HUES6 (cell line): ENCODE data around the gene HIP1.

Experiments used
- H3K27ac ChIP-seq: 2 replicates; pipeline ENCODE4 v1.7.0; 2013; ENCODE audit warnings: low read depth, mild to moderate bottlenecking, low read length, inconsistent platforms
- H3K27me3 ChIP-seq: 2 replicates; pipeline ENCODE4 v1.6.1; 2013; ENCODE audit warnings: low read length; ENCODE audit not compliant: control insufficient read depth, insufficient read depth
- H3K36me3 ChIP-seq: 2 replicates; pipeline ENCODE4 v1.6.1; 2013; ENCODE audit warnings: low read length; ENCODE audit not compliant: control insufficient read depth, insufficient read depth
- H3K4me1 ChIP-seq: 2 replicates; pipeline ENCODE4 v1.6.1; 2013; ENCODE audit warnings: low read length; ENCODE audit not compliant: control insufficient read depth, insufficient read depth
- H3K4me3 ChIP-seq: 2 replicates; pipeline ENCODE4 v1.5.1; 2013; ENCODE audit warnings: low read depth, low read length
- H3K9ac ChIP-seq: one replicate; pipeline ENCODE4 v1.6.1; 2013; ENCODE audit warnings: mild to moderate bottlenecking, low read length
- H3K9me3 ChIP-seq: 2 replicates; pipeline ENCODE4 v1.6.1; 2013; ENCODE audit warnings: low read depth, low read length; ENCODE audit not compliant: control insufficient read depth, insufficient read depth

The HIP1 gene

DNA sequence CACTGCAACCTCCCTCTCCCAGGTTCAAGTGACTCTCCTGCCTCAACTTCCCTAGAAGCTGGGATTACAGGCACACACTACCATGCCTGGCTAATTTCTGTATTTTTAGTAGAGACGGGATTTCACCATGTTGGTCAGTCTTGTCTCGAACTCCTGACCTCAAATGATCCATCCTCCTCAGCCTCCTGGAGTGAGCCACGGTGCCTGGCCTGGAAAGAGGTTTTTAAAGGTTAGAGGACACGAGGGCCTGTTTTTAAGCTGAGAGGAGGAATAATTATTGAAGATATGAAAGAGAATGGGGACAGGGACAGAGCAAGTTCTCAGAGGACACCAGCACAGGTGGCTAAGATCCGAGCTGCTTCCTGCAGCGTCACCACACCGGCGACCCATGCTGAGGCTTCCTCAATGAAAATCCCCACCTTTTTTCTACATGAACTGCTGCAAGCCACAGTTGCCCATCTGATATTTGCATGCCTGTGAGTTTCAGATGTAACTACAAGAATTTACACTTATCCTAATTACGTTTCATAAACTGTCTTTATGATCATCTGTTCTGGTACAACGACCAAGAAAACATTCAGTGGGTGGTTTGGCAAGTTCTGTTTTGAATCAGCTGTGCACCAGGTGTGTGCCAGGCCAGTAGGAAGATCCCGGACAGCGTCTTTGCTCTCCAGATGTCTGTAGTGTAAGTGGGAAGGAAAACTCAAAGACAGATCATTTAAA lies 76.0 kb downstream of the HIP1 start:
- Histone ChIP-seq H3K27ac (no peak overlapping the region), H3K36me3 (no peaks in the 10 kb centered on the region), H3K4me1 (peaks cover 12% of the 10 kb centered on the region; the same call in 1 of the 2 replicates), H3K9me3 (no peaks in the 10 kb centered on the region), H3K27me3 (no peaks in the 10 kb centered on the region), H3K9ac (no peak overlapping the region), H3K4me3 (no peak overlapping the region)

DNA sequence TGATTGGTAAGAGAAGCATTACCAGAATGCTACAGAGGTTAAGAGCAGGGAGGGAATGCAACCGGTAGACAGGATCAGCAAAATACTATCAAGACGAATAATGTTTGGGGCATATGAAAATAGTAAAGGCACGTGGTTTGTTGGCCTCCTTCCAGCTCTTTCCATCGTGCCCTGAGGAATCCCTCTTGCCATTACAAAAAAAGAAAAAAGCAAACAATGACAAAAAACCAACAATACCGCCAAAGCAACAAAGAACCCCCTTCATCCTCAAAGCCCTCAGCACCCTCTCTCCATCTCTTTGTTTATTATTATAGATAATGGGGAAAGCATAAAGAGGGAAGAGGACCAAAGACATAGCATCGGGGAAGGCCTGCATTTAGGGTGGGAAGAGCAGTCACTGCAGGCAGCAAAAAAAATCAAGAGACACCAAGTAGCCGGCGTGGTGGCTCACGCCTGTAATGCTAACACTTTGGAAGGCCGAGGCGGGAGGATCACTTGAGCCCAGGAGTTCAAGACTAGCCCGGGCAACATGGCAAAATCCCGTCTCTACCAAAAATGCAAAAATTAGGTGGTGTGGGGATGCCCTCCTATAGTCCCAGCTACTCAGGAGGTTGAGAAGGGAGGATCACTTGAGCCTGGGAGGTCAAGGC lies 78.0 kb downstream of the HIP1 start:
- Histone ChIP-seq H3K9ac (no peak overlapping the region), H3K9me3 (no peaks in the 10 kb centered on the region), H3K4me1 (peaks cover 12% of the 10 kb centered on the region; the same call in 1 of the 2 replicates), H3K27ac (no peak overlapping the region), H3K36me3 (no peaks in the 10 kb centered on the region), H3K27me3 (no peaks in the 10 kb centered on the region), H3K4me3 (no peak overlapping the region)

DNA sequence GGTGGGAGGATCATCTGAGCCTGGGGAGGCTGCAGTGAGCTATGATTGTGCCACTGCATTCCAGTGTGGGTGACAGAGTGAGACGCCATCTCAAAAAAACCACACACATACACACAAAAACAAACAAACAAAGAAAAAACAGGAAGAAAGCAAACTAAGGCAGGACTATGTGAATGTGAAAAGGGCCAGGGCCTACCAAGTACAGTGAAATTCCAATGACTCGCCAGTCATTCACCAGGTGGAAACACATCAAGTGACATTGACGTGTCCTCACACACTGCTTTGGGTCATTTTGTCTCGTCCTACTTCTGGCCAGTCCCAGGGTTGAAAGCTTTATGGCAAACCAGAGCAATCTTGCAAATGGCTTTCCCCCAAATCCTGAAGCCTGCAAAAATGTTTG lies 79.9 kb downstream of the HIP1 start:
- Histone ChIP-seq H3K4me3 (no peak overlapping the region), H3K27me3 (no peaks in the 10 kb centered on the region), H3K9me3 (no peaks in the 10 kb centered on the region), H3K4me1 (peaks cover 12% of the 10 kb centered on the region; the same call in 1 of the 2 replicates), H3K36me3 (no peaks in the 10 kb centered on the region), H3K27ac (peak overlapping the region; percentile 34; the same call in 1 of the 2 replicates), H3K9ac (peak overlapping the region; percentile 19)

DNA sequence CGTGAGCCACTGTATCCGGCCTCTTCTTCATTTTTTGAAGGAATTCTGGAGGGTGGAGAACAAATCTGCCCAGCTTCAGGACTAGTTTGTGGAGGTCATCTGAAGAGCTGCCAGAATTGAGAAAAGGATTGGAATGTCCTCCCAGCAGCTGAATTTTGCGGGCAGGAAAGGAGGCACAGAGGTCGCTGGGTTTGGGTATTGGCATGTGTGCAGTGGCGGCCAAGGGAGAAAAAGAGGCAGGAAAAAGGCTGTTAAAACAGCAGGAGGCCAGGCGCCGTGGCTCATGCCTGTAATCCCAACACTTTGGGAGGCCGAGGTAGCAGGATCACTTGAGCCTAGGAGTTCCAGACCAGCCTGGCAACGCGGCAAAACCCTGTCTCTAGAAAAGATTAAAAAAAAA lies 80.4 kb downstream of the HIP1 start:
- peaks cover 12% of the 10 kb centered on the region; the same call in 1 of the 2 replicates for H3K4me1 ChIP-seq
- no peaks in the 10 kb centered on the region for H3K9me3 ChIP-seq
- no peak overlapping the region for H3K4me3 ChIP-seq
- H3K27ac ChIP-seq = peak overlapping the region; percentile 34; the same call in 1 of the 2 replicates
- no peaks in the 10 kb centered on the region for H3K36me3 ChIP-seq
- H3K27me3 ChIP-seq = no peaks in the 10 kb centered on the region
- H3K9ac ChIP-seq = peak overlapping the region; percentile 19

DNA sequence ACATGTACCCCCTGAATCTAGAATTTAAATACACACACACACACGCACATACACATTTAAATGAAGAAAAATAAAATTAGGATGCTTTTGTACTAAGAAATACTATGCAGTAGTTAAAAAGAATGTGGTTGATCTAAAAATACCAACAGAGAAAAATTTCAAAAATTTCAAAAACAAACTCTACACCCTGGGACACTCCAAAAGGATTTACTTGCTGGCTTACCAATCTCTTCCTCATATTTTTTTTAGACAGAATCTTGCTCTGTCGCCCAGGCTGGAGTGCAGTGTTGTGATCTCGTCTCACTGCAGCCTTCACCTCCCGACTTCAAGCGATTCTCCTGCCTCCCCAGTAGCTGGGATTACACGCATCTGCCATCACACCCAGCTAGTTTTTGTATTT lies 80.9 kb downstream of the HIP1 start:
- H3K36me3 ChIP-seq = no peaks in the 10 kb centered on the region
- no peaks in the 10 kb centered on the region for H3K27me3 ChIP-seq
- H3K27ac ChIP-seq = no peak overlapping the region
- H3K4me1 ChIP-seq = peaks cover 12% of the 10 kb centered on the region; the same call in 1 of the 2 replicates
- no peaks in the 10 kb centered on the region; the same call in 1 of the 2 replicates for H3K9me3 ChIP-seq
- H3K9ac ChIP-seq = no peak overlapping the region
- no peak overlapping the region for H3K4me3 ChIP-seq

DNA sequence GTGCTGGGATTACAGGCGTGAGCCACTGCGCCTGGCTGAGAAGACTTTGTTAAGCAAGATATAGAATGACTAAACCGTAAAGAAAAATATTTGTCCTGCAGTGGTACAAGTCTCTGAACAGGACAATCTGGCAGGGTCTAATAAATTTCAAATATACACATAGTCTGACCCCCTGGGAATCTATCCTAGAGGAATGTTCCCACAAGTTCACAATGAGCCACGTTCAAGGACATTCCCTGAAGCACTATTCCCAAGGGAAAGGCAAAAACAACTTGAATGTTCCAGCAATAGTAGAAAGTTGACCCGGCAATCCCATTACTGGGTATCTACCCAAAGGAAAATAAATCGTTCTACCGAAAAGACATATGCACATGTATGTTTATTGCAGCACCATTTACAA lies 82.0 kb downstream of the HIP1 start:
- Histone ChIP-seq H3K27me3 (no peaks in the 10 kb centered on the region), H3K4me1 (peaks cover 10% of the 10 kb centered on the region; the same call in 1 of the 2 replicates)

DNA sequence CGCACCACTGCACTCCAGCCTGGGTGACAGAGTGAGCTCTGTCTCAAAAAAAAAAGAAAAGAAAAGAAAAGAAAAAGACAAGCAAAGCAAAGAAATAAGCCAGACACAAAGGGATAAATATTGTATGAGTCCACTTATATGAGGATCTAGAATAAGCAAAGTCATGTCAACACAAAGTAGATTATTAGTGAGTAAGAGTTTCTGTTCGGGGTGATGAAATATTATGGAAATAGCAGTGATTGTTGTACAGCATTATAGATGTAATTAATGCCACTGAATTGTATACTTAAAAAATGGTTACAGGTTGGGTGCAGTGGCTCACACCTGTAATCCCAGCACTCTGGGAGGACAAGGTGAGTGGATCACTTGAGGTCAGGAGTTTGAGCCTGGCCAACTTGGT lies 83.2 kb downstream of the HIP1 start:
- Histone ChIP-seq H3K9me3 (no peaks in the 10 kb centered on the region; the same call in 1 of the 2 replicates), H3K27ac (no peak overlapping the region), H3K9ac (no peak overlapping the region), H3K36me3 (no peaks in the 10 kb centered on the region), H3K4me3 (no peak overlapping the region), H3K4me1 (peaks cover 11% of the 10 kb centered on the region; the same call in 1 of the 2 replicates), H3K27me3 (no peaks in the 10 kb centered on the region)

More for the DNA sequence above, 82.0 kb downstream of the HIP1 start:
- Histone ChIP-seq H3K36me3 (no peaks in the 10 kb centered on the region), H3K27ac (no peak overlapping the region), H3K9me3 (no peaks in the 10 kb centered on the region; the same call in 1 of the 2 replicates), H3K4me3 (no peak overlapping the region), H3K9ac (no peak overlapping the region)

DNA sequence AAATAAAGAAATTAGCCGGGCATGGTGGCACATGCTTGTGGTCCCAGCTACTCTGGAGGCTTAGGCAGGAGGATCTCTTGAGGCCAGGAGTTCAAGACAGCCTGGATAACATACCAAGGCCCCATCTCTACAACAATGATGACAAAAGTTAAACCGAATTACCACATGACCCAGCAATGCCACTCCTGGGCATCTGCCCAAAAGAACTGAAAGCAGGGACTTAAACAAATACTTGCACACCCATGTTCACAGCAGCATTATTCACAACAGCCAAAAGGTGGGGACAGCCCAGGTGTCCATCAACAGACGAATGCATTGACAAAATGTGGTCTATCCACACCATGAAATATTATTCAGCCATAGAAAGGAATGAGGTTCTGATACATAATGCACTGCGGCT lies 83.9 kb downstream of the HIP1 start:
- no peak overlapping the region for H3K4me3 ChIP-seq
- H3K27ac ChIP-seq = no peak overlapping the region
- H3K4me1 ChIP-seq = peaks cover 17% of the 10 kb centered on the region
- no peaks in the 10 kb centered on the region for H3K27me3 ChIP-seq
- H3K9ac ChIP-seq = no peak overlapping the region
- no peaks in the 10 kb centered on the region; the same call in 1 of the 2 replicates for H3K9me3 ChIP-seq
- no peaks in the 10 kb centered on the region for H3K36me3 ChIP-seq

DNA sequence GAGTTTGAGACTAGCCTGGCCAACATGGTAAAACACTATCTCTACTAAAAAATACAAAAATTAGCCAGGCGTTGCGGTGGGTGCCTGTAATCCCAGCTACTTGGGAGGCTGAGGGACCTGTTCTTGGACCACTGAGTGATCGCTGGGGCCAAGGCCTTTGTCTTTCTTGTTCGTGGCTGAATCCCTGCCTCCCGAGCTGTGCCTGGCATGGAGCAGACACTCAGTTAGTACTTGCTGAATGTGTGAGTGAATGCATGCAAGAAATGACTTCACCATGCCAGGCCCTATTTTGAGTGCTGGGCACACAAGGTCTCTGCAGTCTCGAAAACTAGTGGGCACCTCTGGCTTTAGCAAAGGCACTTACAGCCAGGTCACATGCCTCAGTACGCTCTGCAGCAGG lies 85.1 kb downstream of the HIP1 start:
- H3K4me3 ChIP-seq = no peak overlapping the region
- no peaks in the 10 kb centered on the region; the same call in 1 of the 2 replicates for H3K9me3 ChIP-seq
- no peak overlapping the region for H3K9ac ChIP-seq
- H3K36me3 ChIP-seq = no peaks in the 10 kb centered on the region
- peaks cover 20% of the 10 kb centered on the region for H3K4me1 ChIP-seq
- no peaks in the 10 kb centered on the region for H3K27me3 ChIP-seq
- H3K27ac ChIP-seq = no peak overlapping the region

DNA sequence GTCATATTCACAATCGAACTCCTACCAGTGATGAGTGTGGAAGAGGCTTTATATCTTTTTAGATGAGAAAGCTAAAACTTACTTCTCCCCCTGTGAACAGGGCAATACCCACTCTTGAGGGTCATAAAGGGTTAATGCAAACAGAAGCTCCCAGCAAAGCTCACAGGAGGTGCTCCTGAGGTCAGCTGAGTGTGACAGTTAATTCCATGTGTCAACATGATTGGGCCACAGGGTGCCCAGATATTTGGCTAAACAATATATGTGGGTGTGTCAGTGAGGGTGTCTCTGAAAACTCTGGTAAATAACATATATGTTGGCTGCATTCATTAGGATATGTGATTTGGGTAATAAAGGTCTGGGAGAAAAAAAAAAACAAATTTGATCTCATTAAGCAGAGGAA lies 86.0 kb downstream of the HIP1 start:
- Histone ChIP-seq H3K36me3 (no peaks in the 10 kb centered on the region), H3K4me1 (peaks cover 16% of the 10 kb centered on the region), H3K9ac (no peak overlapping the region), H3K27me3 (no peaks in the 10 kb centered on the region), H3K4me3 (no peak overlapping the region), H3K27ac (no peak overlapping the region), H3K9me3 (no peaks in the 10 kb centered on the region; the same call in 1 of the 2 replicates)

DNA sequence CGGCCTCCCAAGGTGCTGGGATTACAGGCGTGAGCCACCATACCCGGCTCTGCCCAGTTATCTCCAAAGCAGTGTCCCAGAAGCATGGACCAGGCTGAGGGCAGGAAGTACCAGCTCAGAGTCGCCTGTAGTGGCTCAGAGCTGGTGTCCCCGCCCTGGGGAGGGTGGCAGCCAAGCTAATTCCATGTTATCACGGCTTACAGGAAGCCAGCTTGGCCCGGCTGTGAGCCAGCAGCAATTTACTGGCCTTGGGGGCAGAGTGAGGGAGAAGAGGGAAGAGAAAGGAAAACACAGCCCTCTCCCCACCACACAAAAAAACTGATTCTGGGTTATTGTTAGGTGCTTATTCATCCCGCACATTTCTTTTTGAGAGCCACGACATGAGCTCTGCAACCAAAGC lies 88.1 kb downstream of the HIP1 start:
- H3K36me3 ChIP-seq = no peaks in the 10 kb centered on the region
- H3K9ac ChIP-seq = no peak overlapping the region
- H3K9me3 ChIP-seq = no peaks in the 10 kb centered on the region; the same call in 1 of the 2 replicates
- no peaks in the 10 kb centered on the region for H3K27me3 ChIP-seq
- no peak overlapping the region for H3K4me3 ChIP-seq
- peaks cover 16% of the 10 kb centered on the region for H3K4me1 ChIP-seq
- no peak overlapping the region for H3K27ac ChIP-seq
